ENCODE measurements around the gene OR56B1.

DNA sequence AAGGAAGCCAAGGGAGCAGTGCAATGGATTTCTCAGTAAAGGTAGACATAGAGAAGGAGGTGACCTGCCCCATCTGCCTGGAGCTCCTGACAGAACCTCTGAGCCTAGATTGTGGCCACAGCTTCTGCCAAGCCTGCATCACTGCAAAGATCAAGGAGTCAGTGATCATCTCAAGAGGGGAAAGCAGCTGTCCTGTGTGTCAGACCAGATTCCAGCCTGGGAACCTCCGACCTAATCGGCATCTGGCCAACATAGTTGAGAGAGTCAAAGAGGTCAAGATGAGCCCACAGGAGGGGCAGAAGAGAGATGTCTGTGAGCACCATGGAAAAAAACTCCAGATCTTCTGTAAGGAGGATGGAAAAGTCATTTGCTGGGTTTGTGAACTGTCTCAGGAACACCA lies 40.0 kb upstream of the OR56B1 start:
- TF ChIP-seq, protein P1, sequence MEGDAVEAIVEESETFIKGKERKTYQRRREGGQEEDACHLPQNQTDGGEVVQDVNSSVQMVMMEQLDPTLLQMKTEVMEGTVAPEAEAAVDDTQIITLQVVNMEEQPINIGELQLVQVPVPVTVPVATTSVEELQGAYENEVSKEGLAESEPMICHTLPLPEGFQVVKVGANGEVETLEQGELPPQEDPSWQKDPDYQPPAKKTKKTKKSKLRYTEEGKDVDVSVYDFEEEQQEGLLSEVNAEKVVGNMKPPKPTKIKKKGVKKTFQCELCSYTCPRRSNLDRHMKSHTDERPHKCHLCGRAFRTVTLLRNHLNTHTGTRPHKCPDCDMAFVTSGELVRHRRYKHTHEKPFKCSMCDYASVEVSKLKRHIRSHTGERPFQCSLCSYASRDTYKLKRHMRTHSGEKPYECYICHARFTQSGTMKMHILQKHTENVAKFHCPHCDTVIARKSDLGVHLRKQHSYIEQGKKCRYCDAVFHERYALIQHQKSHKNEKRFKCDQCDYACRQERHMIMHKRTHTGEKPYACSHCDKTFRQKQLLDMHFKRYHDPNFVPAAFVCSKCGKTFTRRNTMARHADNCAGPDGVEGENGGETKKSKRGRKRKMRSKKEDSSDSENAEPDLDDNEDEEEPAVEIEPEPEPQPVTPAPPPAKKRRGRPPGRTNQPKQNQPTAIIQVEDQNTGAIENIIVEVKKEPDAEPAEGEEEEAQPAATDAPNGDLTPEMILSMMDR (IDR thresholded peaks at IDR 0.05; ENCODE audit: insufficient read depth, low read length), result no peak
- TF ChIP-seq POLR2AphosphoS5 (IDR thresholded peaks at IDR 0.05; ENCODE audit: low read depth), result no peak
- TF ChIP-seq, protein P2, sequence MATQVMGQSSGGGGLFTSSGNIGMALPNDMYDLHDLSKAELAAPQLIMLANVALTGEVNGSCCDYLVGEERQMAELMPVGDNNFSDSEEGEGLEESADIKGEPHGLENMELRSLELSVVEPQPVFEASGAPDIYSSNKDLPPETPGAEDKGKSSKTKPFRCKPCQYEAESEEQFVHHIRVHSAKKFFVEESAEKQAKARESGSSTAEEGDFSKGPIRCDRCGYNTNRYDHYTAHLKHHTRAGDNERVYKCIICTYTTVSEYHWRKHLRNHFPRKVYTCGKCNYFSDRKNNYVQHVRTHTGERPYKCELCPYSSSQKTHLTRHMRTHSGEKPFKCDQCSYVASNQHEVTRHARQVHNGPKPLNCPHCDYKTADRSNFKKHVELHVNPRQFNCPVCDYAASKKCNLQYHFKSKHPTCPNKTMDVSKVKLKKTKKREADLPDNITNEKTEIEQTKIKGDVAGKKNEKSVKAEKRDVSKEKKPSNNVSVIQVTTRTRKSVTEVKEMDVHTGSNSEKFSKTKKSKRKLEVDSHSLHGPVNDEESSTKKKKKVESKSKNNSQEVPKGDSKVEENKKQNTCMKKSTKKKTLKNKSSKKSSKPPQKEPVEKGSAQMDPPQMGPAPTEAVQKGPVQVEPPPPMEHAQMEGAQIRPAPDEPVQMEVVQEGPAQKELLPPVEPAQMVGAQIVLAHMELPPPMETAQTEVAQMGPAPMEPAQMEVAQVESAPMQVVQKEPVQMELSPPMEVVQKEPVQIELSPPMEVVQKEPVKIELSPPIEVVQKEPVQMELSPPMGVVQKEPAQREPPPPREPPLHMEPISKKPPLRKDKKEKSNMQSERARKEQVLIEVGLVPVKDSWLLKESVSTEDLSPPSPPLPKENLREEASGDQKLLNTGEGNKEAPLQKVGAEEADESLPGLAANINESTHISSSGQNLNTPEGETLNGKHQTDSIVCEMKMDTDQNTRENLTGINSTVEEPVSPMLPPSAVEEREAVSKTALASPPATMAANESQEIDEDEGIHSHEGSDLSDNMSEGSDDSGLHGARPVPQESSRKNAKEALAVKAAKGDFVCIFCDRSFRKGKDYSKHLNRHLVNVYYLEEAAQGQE (IDR thresholded peaks at IDR 0.05; ENCODE audit: insufficient replicate concordance, low read depth), result no peak

Data from HL-60 (cell line).